ENCODE results near the gene TRIM69. TPM values are rescaled to one million over a fixed set of nuclear protein-coding genes. Genes with fewer than 3 reads are reported as not detected.
"Not testable (repeated sequence)": the region's sequence is repeated elsewhere in the genome, so short reads cannot be mapped to it uniquely, and the experiment has no call there.

TRIM69 gene
- total RNA-seq, 4 donors from 2014 or later: 7.3 to 13.6 (median 8.6) TPM

DNA sequence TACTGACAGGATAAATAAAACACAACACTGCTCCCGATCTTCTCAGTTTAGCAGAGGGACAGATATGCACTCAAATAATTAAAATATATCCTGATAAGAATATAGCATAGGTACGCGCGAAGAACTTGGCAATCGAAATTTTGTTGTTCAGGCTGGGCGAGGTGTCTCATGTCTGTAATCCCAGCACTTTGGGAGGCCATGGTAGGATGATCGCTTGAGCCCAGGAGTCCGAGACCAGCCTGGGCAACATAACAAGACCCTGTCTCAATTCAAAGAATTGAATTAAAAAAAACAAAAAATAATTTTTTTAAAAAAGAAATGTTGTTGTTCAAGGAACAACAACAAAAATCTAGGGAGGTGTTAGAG, 17.4 kb upstream of the TRIM69 start:
- no peak for DNase-seq (ENCODE audit: low spot score in 2 of 2)
- TF ChIP-seq, protein P1, sequence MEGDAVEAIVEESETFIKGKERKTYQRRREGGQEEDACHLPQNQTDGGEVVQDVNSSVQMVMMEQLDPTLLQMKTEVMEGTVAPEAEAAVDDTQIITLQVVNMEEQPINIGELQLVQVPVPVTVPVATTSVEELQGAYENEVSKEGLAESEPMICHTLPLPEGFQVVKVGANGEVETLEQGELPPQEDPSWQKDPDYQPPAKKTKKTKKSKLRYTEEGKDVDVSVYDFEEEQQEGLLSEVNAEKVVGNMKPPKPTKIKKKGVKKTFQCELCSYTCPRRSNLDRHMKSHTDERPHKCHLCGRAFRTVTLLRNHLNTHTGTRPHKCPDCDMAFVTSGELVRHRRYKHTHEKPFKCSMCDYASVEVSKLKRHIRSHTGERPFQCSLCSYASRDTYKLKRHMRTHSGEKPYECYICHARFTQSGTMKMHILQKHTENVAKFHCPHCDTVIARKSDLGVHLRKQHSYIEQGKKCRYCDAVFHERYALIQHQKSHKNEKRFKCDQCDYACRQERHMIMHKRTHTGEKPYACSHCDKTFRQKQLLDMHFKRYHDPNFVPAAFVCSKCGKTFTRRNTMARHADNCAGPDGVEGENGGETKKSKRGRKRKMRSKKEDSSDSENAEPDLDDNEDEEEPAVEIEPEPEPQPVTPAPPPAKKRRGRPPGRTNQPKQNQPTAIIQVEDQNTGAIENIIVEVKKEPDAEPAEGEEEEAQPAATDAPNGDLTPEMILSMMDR (IDR thresholded peaks at IDR 0.05): no peak
- TF ChIP-seq POLR2A (IDR thresholded peaks at IDR 0.05): no peak
- no peak overlapping the region for H3K4me3 ChIP-seq (ENCODE audit: low read depth, poor library complexity, severe bottlenecking)
- 91 to 93% methylated on average over 8 of the region's 8 CpGs for WGBS, 2 donors
- intact Hi-C loops (cut with DNase I; ENCODE audit: low total_unique reads): no loop called here

DNA sequence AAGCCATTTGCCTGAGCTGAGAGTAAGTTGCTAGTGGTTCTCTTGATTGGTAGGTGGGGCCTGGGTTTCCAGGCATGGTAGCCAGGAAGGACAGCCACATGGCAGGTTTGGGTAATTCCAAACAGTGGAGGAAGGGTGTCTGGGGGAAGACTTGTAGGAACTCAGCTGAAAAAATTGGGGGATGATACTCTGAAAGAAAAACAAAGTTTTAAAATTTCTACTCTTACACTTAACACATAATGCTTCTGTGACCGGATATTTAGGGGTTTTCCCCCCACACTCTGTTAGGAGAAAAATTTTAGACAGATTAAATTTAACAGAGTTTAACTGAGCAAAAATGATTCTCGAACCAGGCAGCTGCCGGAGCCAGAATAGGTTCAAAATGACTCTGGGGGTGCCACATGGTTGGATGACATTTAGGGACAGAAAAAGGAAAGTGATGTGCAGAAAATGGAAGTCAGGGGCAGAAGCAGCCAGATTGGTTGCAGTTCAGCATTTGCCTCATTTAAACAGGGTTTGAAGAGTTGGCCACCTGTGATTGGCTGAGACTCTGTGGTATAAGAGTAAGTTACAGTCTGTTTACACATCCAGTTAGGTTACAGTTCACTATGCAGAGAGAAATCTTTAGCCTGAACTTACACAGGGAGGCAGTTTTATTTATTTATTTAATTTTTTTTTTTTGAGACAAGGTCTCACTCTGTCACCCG, 16.9 kb upstream of the TRIM69 start:
- no peak for TF ChIP-seq POLR2A (IDR thresholded peaks at IDR 0.05)
- TF ChIP-seq, protein P1 (IDR thresholded peaks at IDR 0.05): no peak
- no peak for DNase-seq (ENCODE audit: low spot score in 2 of 2)
- no peak overlapping the region for H3K4me3 ChIP-seq (ENCODE audit: low read depth, poor library complexity, severe bottlenecking)
- intact Hi-C loops (cut with DNase I; ENCODE audit: low total_unique reads): no loop called here
- WGBS, 2 donors: 69 to 75% methylated on average over 4 of the region's 4 CpGs

GRCh38 chr15:44720000-44720435, 16.3 kb upstream of the TRIM69 start:
- intact Hi-C loops (cut with DNase I; ENCODE audit: low total_unique reads); DNase-seq (ENCODE audit: low spot score in 2 of 2); H3K4me3 ChIP-seq (ENCODE audit: low read depth, poor library complexity, severe bottlenecking): not testable (repeated sequence)
- 86 to 88% methylated on average over 8 of the region's 8 CpGs for WGBS, 2 donors

DNA sequence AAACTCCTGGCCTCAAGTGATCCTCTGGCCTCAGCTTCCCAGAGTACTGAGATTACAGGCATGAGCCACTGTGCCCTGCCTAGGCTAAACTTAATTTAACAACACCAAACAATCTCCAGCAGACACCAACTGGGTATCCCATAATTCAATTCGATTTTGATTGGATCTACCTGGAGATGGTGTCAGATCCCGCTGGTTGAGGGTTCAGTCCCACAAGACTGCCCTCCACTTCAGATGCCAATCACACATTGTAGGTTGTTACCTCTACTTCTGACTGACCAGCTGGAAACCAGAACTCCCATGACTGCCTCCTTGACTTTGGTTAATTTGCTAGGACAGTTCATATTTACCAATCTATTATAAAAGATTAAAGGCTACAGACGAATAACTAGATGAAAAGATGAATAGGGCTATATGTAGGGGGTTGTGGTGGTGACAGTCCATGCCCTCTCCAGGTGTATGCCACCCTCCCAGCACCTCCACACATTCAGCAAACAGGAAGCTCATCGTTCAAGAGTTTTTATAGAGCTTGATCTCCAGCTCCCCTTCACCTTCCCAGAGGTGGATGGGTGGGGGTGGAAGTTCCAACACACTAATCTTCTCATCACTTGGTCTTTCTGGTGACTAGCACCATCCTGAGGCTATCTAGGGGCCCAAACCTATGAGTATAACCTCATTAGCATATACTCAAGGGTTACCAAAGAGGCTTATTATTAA, 15.7 kb upstream of the TRIM69 start:
- H3K4me3 ChIP-seq (ENCODE audit: low read depth, poor library complexity, severe bottlenecking): no peak overlapping the region
- WGBS, 2 donors: 85 to 86% methylated on average over 4 of the region's 4 CpGs
- no peak for DNase-seq (ENCODE audit: low spot score in 2 of 2)
- intact Hi-C loops (cut with DNase I; ENCODE audit: low total_unique reads): no loop called here
- no peak for TF ChIP-seq POLR2A (IDR thresholded peaks at IDR 0.05)
- TF ChIP-seq, protein P1 (IDR thresholded peaks at IDR 0.05): no peak

GRCh38 chr15:44722011-44722410, 14.3 kb upstream of the TRIM69 start:
- intact Hi-C loops (cut with DNase I; ENCODE audit: low total_unique reads): no loop called here
- 80 to 87% methylated on average over 2 of the region's 2 CpGs for WGBS, 2 donors
- DNase-seq (ENCODE audit: low spot score in 2 of 2): peak in 1 of 2 donors; percentile 3
- H3K4me3 ChIP-seq (ENCODE audit: low read depth, poor library complexity, severe bottlenecking): no peak overlapping the region
- no peak for TF ChIP-seq POLR2A (IDR thresholded peaks at IDR 0.05)
- TF ChIP-seq, protein P1 (IDR thresholded peaks at IDR 0.05): no peak

DNA sequence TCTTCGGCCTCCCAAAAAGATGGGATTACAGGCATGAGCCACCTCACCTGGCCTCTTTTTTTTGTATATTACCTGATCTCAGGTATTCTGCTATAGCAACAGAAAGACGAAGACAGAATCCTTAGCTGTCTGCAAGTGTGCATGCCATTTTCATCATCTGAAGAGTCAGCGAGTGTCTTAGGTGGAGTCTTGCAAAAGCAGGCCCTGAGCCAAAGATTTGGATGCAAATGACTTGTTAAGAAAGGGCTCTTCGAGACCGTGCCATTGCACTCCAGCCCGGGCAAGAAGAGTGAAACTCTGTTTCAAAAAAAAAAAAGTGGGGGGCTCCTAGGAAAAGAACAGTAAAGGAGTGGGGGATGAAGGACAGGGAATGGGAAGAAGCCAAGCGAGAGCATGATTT, 10.2 kb upstream of the TRIM69 start:
- 28 to 36% methylated on average over 7 of the region's 7 CpGs for WGBS, 2 donors
- no peak overlapping the region for H3K4me3 ChIP-seq (ENCODE audit: low read depth, poor library complexity, severe bottlenecking)
- DNase-seq (ENCODE audit: low spot score in 2 of 2): peak in 1 of 2 donors; percentile 54
- intact Hi-C loops (cut with DNase I; ENCODE audit: low total_unique reads): no loop called here
- TF ChIP-seq POLR2A (IDR thresholded peaks at IDR 0.05): no peak
- TF ChIP-seq, protein P1 (IDR thresholded peaks at IDR 0.05): no peak
